Stimulated activated memory B cell treated with anti-CD40 and anti-IgM and Interleukin-4, amounts not matched to agents 10 μg/mL and 1 μg/mL and 100 μg/mL, for 72 hours (primary cell): ENCODE results near the gene PPARG.
"Not testable (repeated sequence)": the region's sequence is repeated elsewhere in the genome, so short reads cannot be mapped to it uniquely, and the experiment has no call there.

ENCODE experiments used
- ATAC-seq: fragments of 150-1000 bp; cut with Tn5 transposase; 2 replicates; pipeline ENCODE4 v1.10.0; 2021
- H3K27ac Mint-ChIP-seq: one replicate; pipeline ENCODE4 v1.8.0; 2022; ENCODE audit warnings: mild to moderate bottlenecking, mixed read lengths
- H3K27me3 Mint-ChIP-seq: one replicate; pipeline ENCODE4 v1.8.0; 2022; ENCODE audit warnings: mixed read lengths
- H3K36me3 Mint-ChIP-seq: one replicate; pipeline ENCODE4 v1.8.0; 2022; ENCODE audit warnings: mixed read lengths
- H3K4me1 Mint-ChIP-seq: one replicate; pipeline ENCODE4 v1.8.0; 2022; ENCODE audit warnings: mixed read lengths
- H3K4me3 Mint-ChIP-seq: one replicate; pipeline ENCODE4 v1.8.0; 2022; ENCODE audit warnings: mild to moderate bottlenecking, moderate library complexity, mixed read lengths
- H3K9me3 Mint-ChIP-seq: one replicate; pipeline ENCODE4 v1.8.0; 2022; ENCODE audit warnings: mixed read lengths

Gene PPARG

GRCh38 chr3:12288182-12289129 is at the start of gene PPARG:
Gene PPARG, plus strand, starts transcription at chr3:12289070. Its CDS starts 90,642 bp downstream, at chr3:12379712.
- Mint-ChIP-seq H3K27ac (no peak within 1 kb of the TSS), H3K36me3 (no peaks in the 10 kb centered on the region), H3K9me3 (no peaks in the 10 kb centered on the region), H3K4me1 (peaks cover 10% of the 10 kb centered on the region), H3K4me3 (peak within 1 kb of the TSS; percentile 68), H3K27me3 (peaks cover 52% of the 10 kb centered on the region)
- peak; percentile 66 for ATAC-seq

GRCh38 chr3:12239301-12239700 is 49.6 kb upstream of the PPARG start:
- no peaks in the 10 kb centered on the region for H3K36me3 Mint-ChIP-seq
- H3K4me1 Mint-ChIP-seq, result no peaks in the 10 kb centered on the region
- peaks cover 3% of the 10 kb centered on the region for H3K27me3 Mint-ChIP-seq
- ATAC-seq, result no peak
- H3K4me3 Mint-ChIP-seq, result no peak overlapping the region
- H3K9me3 Mint-ChIP-seq, result no peaks in the 10 kb centered on the region
- no peak overlapping the region for H3K27ac Mint-ChIP-seq

- no peaks in the 10 kb centered on the region for H3K4me1 Mint-ChIP-seq
Observed at GRCh38 chr3:12242772-12243171, 46.1 kb upstream of the PPARG start.

GRCh38 chr3:12246497-12247163 is 42.2 kb upstream of the PPARG start:
- Mint-ChIP-seq H3K4me1 (no peaks in the 10 kb centered on the region), H3K4me3 (no peak overlapping the region), H3K9me3 (peaks cover 10% of the 10 kb centered on the region), H3K27me3 (peaks cover 42% of the 10 kb centered on the region), H3K36me3 (no peaks in the 10 kb centered on the region), H3K27ac (no peak overlapping the region)
- ATAC-seq, result no peak

More at GRCh38 chr3:12242772-12243171, 46.1 kb upstream of the PPARG start:
- Mint-ChIP-seq H3K27ac (no peak overlapping the region), H3K36me3 (no peaks in the 10 kb centered on the region), H3K9me3 (no peaks in the 10 kb centered on the region), H3K4me3 (no peak overlapping the region), H3K27me3 (peaks cover 29% of the 10 kb centered on the region)
- no peak for ATAC-seq

GRCh38 chr3:12247411-12247810 is 41.5 kb upstream of the PPARG start:
- no peak for ATAC-seq
- Mint-ChIP-seq H3K27ac (no peak overlapping the region), H3K9me3 (peaks cover 10% of the 10 kb centered on the region), H3K4me3 (no peak overlapping the region), H3K27me3 (peaks cover 42% of the 10 kb centered on the region), H3K36me3 (no peaks in the 10 kb centered on the region), H3K4me1 (no peaks in the 10 kb centered on the region)

- peaks cover 42% of the 10 kb centered on the region for H3K27me3 Mint-ChIP-seq
- ATAC-seq, result no peak
- no peaks in the 10 kb centered on the region for H3K36me3 Mint-ChIP-seq
- peaks cover 10% of the 10 kb centered on the region for H3K9me3 Mint-ChIP-seq
- no peaks in the 10 kb centered on the region for H3K4me1 Mint-ChIP-seq
- H3K27ac Mint-ChIP-seq, result no peak overlapping the region
- H3K4me3 Mint-ChIP-seq, result no peak overlapping the region
Observed at GRCh38 chr3:12249519-12249918, 39.4 kb upstream of the PPARG start.

- Mint-ChIP-seq H3K27ac (no peak overlapping the region), H3K4me3 (no peak overlapping the region), H3K36me3 (no peaks in the 10 kb centered on the region), H3K9me3 (peaks cover 14% of the 10 kb centered on the region), H3K27me3 (peaks cover 29% of the 10 kb centered on the region), H3K4me1 (no peaks in the 10 kb centered on the region)
- ATAC-seq, result no peak
Observed at GRCh38 chr3:12252889-12253288, 36.0 kb upstream of the PPARG start.

- H3K27ac Mint-ChIP-seq, result no peak overlapping the region
- no peak for ATAC-seq
- no peak overlapping the region for H3K4me3 Mint-ChIP-seq
- no peaks in the 10 kb centered on the region for H3K4me1 Mint-ChIP-seq
- H3K27me3 Mint-ChIP-seq, result peaks cover 20% of the 10 kb centered on the region
- H3K36me3 Mint-ChIP-seq, result no peaks in the 10 kb centered on the region
- H3K9me3 Mint-ChIP-seq, result peaks cover 14% of the 10 kb centered on the region
Observed at GRCh38 chr3:12253516-12254343, 35.1 kb upstream of the PPARG start.

GRCh38 chr3:12255393-12255792 is 33.5 kb upstream of the PPARG start:
- Mint-ChIP-seq H3K27me3 (peaks cover 26% of the 10 kb centered on the region), H3K4me3 (no peak overlapping the region)
- ATAC-seq, result no peak

GRCh38 chr3:12258911-12259310 is 30.0 kb upstream of the PPARG start:
- no peaks in the 10 kb centered on the region for H3K4me1 Mint-ChIP-seq
- H3K36me3 Mint-ChIP-seq, result no peaks in the 10 kb centered on the region
- peaks cover 4% of the 10 kb centered on the region for H3K9me3 Mint-ChIP-seq
- no peak for ATAC-seq
- no peak overlapping the region for H3K4me3 Mint-ChIP-seq
- peaks cover 27% of the 10 kb centered on the region for H3K27me3 Mint-ChIP-seq
- H3K27ac Mint-ChIP-seq, result no peak overlapping the region

More at GRCh38 chr3:12255393-12255792, 33.5 kb upstream of the PPARG start:
- Mint-ChIP-seq H3K36me3 (no peaks in the 10 kb centered on the region), H3K27ac (no peak overlapping the region), H3K4me1 (no peaks in the 10 kb centered on the region), H3K9me3 (peaks cover 4% of the 10 kb centered on the region)

- not testable (repeated sequence) for H3K36me3 Mint-ChIP-seq, H3K4me3 Mint-ChIP-seq, H3K9me3 Mint-ChIP-seq, H3K4me1 Mint-ChIP-seq, ATAC-seq, H3K27ac Mint-ChIP-seq
- H3K27me3 Mint-ChIP-seq, result peaks cover 17% of the 10 kb centered on the region
Observed at GRCh38 chr3:12262173-12262572, 26.7 kb upstream of the PPARG start.

GRCh38 chr3:12265508-12265907 is 23.4 kb upstream of the PPARG start:
- H3K27ac Mint-ChIP-seq, result no peak overlapping the region
- H3K9me3 Mint-ChIP-seq, result no peaks in the 10 kb centered on the region
- H3K36me3 Mint-ChIP-seq, result no peaks in the 10 kb centered on the region
- peaks cover under 1% of the 10 kb centered on the region for H3K27me3 Mint-ChIP-seq
- peaks cover 6% of the 10 kb centered on the region for H3K4me1 Mint-ChIP-seq
- H3K4me3 Mint-ChIP-seq, result no peak overlapping the region
- no peak for ATAC-seq

GRCh38 chr3:12266038-12266437 is 22.8 kb upstream of the PPARG start:
- H3K4me3 Mint-ChIP-seq, result no peak overlapping the region
- no peaks in the 10 kb centered on the region for H3K9me3 Mint-ChIP-seq
- no peaks in the 10 kb centered on the region for H3K27me3 Mint-ChIP-seq
- H3K36me3 Mint-ChIP-seq, result no peaks in the 10 kb centered on the region
- H3K4me1 Mint-ChIP-seq, result peaks cover 6% of the 10 kb centered on the region
- no peak overlapping the region for H3K27ac Mint-ChIP-seq
- no peak for ATAC-seq

GRCh38 chr3:12267376-12268030 is 21.4 kb upstream of the PPARG start:
- H3K4me3 Mint-ChIP-seq, result no peak overlapping the region
- no peaks in the 10 kb centered on the region for H3K36me3 Mint-ChIP-seq
- no peak overlapping the region for H3K27ac Mint-ChIP-seq
- H3K27me3 Mint-ChIP-seq, result no peaks in the 10 kb centered on the region
- ATAC-seq, result no peak
- H3K4me1 Mint-ChIP-seq, result peaks cover 6% of the 10 kb centered on the region
- H3K9me3 Mint-ChIP-seq, result no peaks in the 10 kb centered on the region
